ENCODE data around the gene CLCNKB.

CLCNKB gene

DNA sequence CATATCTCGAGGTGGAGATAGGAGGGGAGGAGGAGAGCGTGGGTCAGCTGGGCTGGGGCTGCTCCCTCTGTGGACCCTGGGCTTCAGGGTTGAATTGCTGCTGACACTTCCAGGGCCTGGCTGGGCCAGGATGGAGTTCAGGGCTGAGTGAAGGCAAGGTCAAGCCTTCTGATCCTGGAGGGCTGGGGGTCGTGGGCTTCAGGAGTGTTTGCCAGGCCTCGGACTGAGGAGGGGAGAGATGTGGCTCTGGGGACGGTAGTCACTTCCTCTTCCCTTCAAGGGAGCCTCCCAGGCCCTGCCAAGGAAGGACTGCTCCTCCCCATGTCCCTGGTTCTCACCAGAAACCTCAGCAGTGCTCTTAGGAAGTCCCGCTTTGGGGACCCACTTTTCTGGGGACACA lies 41.9 kb downstream of the CLCNKB start:
- H3K4me3 ChIP-seq (ENCODE audit: low read depth, low read length), result no peak overlapping the region
- TF ChIP-seq, protein P1, sequence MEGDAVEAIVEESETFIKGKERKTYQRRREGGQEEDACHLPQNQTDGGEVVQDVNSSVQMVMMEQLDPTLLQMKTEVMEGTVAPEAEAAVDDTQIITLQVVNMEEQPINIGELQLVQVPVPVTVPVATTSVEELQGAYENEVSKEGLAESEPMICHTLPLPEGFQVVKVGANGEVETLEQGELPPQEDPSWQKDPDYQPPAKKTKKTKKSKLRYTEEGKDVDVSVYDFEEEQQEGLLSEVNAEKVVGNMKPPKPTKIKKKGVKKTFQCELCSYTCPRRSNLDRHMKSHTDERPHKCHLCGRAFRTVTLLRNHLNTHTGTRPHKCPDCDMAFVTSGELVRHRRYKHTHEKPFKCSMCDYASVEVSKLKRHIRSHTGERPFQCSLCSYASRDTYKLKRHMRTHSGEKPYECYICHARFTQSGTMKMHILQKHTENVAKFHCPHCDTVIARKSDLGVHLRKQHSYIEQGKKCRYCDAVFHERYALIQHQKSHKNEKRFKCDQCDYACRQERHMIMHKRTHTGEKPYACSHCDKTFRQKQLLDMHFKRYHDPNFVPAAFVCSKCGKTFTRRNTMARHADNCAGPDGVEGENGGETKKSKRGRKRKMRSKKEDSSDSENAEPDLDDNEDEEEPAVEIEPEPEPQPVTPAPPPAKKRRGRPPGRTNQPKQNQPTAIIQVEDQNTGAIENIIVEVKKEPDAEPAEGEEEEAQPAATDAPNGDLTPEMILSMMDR (IDR thresholded peaks at IDR 0.05; ENCODE audit: low read depth, low read length), result no peak

DNA sequence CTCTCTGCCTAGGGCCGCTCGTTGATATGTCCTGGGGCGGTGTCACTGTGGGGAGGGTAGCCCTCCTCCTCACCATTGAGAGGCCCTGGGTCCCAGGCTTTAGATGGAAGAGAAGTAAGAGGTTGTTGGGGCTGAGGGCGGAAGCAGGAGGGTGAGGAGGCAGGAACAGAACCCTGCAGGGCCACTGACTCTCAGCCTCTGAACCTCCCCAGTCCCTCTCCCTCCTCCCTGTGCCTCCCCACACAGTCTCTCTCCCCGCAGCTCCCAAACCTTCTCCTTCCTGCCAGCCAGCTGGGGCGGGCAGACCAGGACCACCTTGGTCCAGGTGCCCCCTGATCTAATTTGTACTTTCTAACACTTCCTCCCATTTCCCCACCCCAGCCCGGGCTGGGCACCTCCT lies 44.2 kb downstream of the CLCNKB start:
- TF ChIP-seq, protein P1 (IDR thresholded peaks at IDR 0.05; ENCODE audit: low read depth, low read length), result no peak
- no peak overlapping the region for H3K4me3 ChIP-seq (ENCODE audit: low read depth, low read length)

DNA sequence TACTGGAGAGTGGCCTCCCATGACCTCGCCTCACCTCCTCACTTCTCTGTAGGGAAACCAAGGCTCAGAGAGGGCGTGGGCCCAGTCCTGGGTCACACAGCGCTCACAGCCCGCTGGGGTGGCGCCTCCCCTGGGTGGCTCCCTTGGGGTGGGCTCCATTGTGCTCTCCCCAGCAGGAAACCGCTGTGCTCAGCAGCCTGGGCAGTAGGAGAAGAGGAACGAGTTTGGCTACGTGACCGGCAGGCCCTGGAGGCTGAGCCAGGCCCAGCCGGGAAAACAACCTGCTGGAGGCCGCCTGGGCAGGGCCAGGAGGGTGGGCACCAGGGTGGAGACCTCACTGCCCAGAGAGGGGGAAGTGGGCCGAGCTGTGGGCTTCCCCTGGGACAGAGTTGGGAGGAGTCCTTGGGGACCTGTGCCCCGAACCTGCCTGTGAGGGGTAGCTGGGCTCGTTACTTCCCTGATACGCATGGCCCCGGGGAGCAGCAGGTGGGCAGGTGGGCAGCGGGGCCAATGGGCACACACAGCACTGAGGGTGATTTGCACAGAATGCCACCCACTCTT lies 44.8 kb downstream of the CLCNKB start:
- no peak overlapping the region for H3K4me3 ChIP-seq (ENCODE audit: low read depth, low read length)
- TF ChIP-seq, protein P1 (IDR thresholded peaks at IDR 0.05; ENCODE audit: low read depth, low read length), result no peak

DNA sequence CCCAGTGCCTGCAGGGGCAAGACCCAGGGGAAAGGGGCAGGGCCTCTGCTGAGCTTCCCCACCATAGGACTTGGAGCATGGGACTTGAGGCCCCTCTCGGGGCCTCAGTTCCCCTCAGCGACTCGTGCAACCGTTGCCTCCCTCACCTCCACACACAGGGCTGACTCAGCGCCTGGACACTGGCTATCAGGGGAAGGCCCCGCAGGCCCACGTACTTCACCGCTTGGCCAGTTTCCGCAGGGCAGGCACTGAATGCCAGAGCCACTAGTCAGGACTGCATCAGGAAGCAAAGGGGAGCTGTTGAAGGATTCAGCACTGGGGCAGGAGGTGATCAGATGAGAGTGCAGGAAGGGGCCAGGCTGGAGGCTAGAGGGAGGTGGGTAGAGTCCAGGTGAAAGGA lies 45.4 kb downstream of the CLCNKB start:
- TF ChIP-seq, protein P1 (IDR thresholded peaks at IDR 0.05; ENCODE audit: low read depth, low read length), result no peak
- H3K4me3 ChIP-seq (ENCODE audit: low read depth, low read length), result no peak overlapping the region

DNA sequence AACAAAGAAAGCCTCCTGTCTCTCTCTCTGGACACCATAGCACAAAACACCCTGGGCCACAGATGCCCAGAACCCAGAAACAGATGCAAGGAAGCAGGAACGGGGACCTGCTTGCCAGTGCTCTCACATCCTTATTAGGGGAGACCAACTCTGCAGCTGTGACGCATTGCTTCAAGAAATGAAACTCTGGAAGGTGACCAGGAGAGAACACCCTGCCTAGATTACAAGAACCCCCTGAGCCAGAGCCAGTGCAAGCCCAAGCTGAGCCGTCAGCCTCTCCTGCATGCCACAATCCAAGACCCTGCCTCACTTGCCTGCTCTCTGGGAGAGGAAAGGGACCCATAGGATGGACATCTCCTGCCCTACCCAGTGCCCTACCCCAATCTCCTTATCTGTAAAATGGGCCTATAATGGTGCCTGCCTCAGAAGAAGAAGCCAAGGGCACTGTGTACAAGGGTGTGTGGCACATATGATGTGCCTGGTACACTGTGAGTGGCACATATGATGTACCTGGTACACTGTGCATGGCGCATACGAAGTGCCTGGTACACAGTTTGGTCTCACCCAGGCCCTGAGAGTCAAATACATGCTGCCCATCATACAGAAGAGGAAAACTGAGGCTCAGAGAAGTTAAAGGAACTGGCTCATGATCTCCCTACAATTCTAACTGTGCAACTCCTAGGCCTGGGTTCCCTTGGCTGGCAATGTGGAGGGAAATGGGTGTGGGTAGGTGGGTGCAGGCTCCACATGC lies 46.7 kb downstream of the CLCNKB start:
- TF ChIP-seq, protein P1 (IDR thresholded peaks at IDR 0.05; ENCODE audit: low read depth, low read length), result no peak
- no peak overlapping the region for H3K4me3 ChIP-seq (ENCODE audit: low read depth, low read length)

DNA sequence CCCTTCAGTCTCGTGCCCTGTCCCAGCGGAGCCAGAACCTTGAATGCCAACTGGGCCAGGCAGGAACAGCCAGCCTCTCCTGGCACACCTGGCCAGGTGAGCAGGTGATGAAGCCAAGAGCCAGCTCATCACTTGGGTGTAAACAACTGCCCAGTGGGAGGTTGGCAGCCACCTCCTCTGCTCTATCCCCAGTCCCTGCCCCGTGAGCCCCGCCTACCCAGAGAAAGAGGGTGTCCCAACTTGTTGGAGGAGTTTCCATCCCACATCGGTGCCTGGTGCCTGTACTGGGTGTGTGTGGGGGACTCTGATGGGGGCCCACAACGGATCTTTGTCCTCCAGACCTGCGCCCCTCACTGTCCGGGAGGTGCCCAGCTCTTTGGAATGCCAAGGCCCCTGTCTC lies 47.7 kb downstream of the CLCNKB start:
- H3K4me3 ChIP-seq (ENCODE audit: low read depth, low read length), result no peak overlapping the region
- TF ChIP-seq, protein P1 (IDR thresholded peaks at IDR 0.05; ENCODE audit: low read depth, low read length), result no peak

DNA sequence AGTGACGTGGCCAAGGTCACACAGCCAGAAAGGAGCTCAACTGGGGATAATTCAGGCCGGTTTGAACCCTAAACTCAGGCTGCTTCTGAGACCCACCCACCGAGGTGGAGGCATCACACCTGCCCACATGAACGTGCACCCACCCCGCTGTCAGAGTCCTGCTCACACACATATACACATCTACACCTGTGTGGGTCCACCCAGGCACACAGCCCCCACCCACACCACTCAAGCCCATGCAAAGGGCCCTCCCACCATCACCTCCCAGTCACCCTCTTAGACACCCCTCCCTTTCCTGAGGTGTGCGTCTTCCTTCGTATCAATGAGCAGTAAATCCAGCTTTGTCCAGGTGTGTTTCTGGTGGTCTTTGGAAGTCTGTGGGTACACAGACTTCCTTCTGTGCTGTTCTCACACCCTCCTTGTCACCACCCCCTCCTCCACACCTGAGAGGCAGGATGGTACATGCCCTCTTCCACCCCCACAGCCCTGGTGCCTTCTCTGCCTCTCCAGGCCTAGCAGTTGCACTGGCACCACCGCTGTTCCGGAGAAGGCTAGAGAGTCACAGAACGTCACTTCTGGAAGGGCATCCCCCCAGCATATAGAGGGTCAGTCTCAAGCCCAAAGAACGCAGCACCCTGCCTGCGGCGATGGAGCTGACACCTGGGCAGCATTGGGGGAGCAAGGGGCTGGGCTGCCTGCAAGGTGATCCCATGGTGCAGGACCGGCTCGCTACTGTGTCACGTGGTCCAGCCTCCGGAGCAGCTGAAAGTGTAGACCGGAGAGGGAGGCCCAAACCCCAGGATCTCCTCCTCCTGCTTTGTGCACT lies 48.7 kb downstream of the CLCNKB start:
- TF ChIP-seq, protein P1 (IDR thresholded peaks at IDR 0.05; ENCODE audit: low read depth, low read length), result no peak
- H3K4me3 ChIP-seq (ENCODE audit: low read depth, low read length), result no peak overlapping the region
